CD14-positive monocyte (primary cell): ENCODE data around the gene SLC51A. TPM values are rescaled to one million over a fixed set of nuclear protein-coding genes. Genes with fewer than 3 reads are reported as not detected.
A peak's percentile ranks its signal among the peaks of the same experiment; 100 is the strongest.
"Not testable (repeated sequence)": the region's sequence is repeated elsewhere in the genome, so short reads cannot be mapped to it uniquely, and the experiment has no call there.

ENCODE experiments used
- DNase-seq, 3 donors: peaks; one replicate each; pipeline ENCODE4 v3.0.0-alpha.2; 2011 to 2022
- H2AFZ ChIP-seq: 2 replicates; pipeline ENCODE4 v1.6.0; 2012; ENCODE audit warnings: mild to moderate bottlenecking, low read depth, low read length, inconsistent platforms; ENCODE audit not compliant: insufficient read depth, poor library complexity, severe bottlenecking
- H3K27ac ChIP-seq, 2 donors: 1 replicate in 1 of 2; 2 replicates in 1 of 2; pipeline ENCODE4 v1.5.1; 2012 to 2013; ENCODE audit warnings: low read length in 2 of 2, control low read depth in 1 of 2, inconsistent platforms in 1 of 2, low read depth in 1 of 2, mild to moderate bottlenecking in 1 of 2
- H3K27me3 ChIP-seq, 2 donors: one replicate each; pipeline versions ENCODE4 v1.6.0 to v1.6.1; 2011 to 2013; ENCODE audit warnings: low read length in 2 of 2; ENCODE audit not compliant: control insufficient read depth in 2 of 2, insufficient read depth in 2 of 2
- H3K36me3 ChIP-seq, 2 donors: replicated peaks in 1 of 2; 1 replicate in 1 of 2; 2 replicates in 1 of 2; pipeline versions ENCODE4 v1.5.1 to v1.6.1; 2012 to 2013; ENCODE audit warnings: low read length in 2 of 2, control low read depth in 1 of 2, inconsistent platforms in 1 of 2, mild to moderate bottlenecking in 1 of 2; ENCODE audit not compliant: insufficient read depth in 2 of 2, control insufficient read depth in 1 of 2
- H3K4me1 ChIP-seq, 2 donors: 1 replicate in 1 of 2; 2 replicates in 1 of 2; pipeline versions ENCODE4 v1.5.1 to v1.6.1; 2012 to 2013; ENCODE audit warnings: low read length in 2 of 2, control low read depth in 1 of 2, inconsistent platforms in 1 of 2, mild to moderate bottlenecking in 1 of 2, moderate library complexity in 1 of 2; ENCODE audit not compliant: insufficient read depth in 2 of 2, control insufficient read depth in 1 of 2
- H3K4me2 ChIP-seq: replicated peaks from 2 replicates; pipeline ENCODE3; 2012; ENCODE audit warnings: low read length, moderate library complexity, mild to moderate bottlenecking; ENCODE audit not compliant: poor library complexity, severe bottlenecking; ENCODE audit errors: extremely low read depth
- H3K4me3 ChIP-seq, 3 experiments: fragments of 200-600 bp in 1 of 3; sonication (generic) in 1 of 3; replicated peaks in 1 of 3; 1 replicate in 2 of 3; 2 replicates in 1 of 3; pipeline ENCODE4 v1.5.1; 2011 to 2013; ENCODE audit warnings: low read length in 3 of 3, mild to moderate bottlenecking in 3 of 3, control low read depth in 2 of 3, low read depth in 2 of 3, inconsistent platforms in 1 of 3, moderate library complexity in 1 of 3
- H3K79me2 ChIP-seq: 2 replicates; pipeline ENCODE4 v1.6.0; 2012; ENCODE audit warnings: mild to moderate bottlenecking, control low read depth, inconsistent platforms, low read length, moderate library complexity; ENCODE audit not compliant: insufficient read depth
- H3K9ac ChIP-seq: 2 replicates; pipeline ENCODE4 v1.6.0; 2017; ENCODE audit warnings: low read length, mild to moderate bottlenecking; ENCODE audit not compliant: insufficient read depth, poor library complexity, severe bottlenecking
- H3K9me3 ChIP-seq, 2 donors: replicated peaks in 1 of 2; 1 replicate in 1 of 2; 2 replicates in 1 of 2; pipeline versions ENCODE4 v1.5.1 to v1.6.1; 2012 to 2013; ENCODE audit warnings: low read length in 2 of 2, control low read depth in 1 of 2; ENCODE audit not compliant: control insufficient read depth in 1 of 2, insufficient read depth in 1 of 2
- H4K20me1 ChIP-seq: 2 replicates; pipeline ENCODE4 v1.6.0; 2012; ENCODE audit warnings: mild to moderate bottlenecking, low read length, control low read depth, moderate library complexity; ENCODE audit not compliant: insufficient read depth
- H3K27ac Mint-ChIP-seq, 7 donors: one replicate each; pipeline ENCODE4 v1.8.0; 2020; ENCODE audit warnings: mild to moderate bottlenecking in 7 of 7, mixed read lengths in 7 of 7, moderate library complexity in 6 of 7, inconsistent platforms in 2 of 7
- H3K27me3 Mint-ChIP-seq, 3 donors: one replicate each; pipeline ENCODE4 v1.8.0; 2021 to 2022; ENCODE audit warnings: low read depth in 3 of 3, mild to moderate bottlenecking in 3 of 3, mixed read lengths in 3 of 3, moderate library complexity in 3 of 3, inconsistent platforms in 1 of 3
- H3K36me3 Mint-ChIP-seq, 2 donors: one replicate each; pipeline ENCODE4 v1.8.0; 2020; ENCODE audit warnings: mixed read lengths in 2 of 2, inconsistent platforms in 1 of 2, mild to moderate bottlenecking in 1 of 2
- H3K4me1 Mint-ChIP-seq: one replicate; pipeline ENCODE4 v1.8.0; 2020; ENCODE audit warnings: mild to moderate bottlenecking, mixed read lengths
- H3K4me3 Mint-ChIP-seq, 2 donors: one replicate each; pipeline ENCODE4 v1.8.0; 2020; ENCODE audit warnings: mild to moderate bottlenecking in 2 of 2, mixed read lengths in 2 of 2, moderate library complexity in 1 of 2
- H3K9me3 Mint-ChIP-seq, 7 donors: one replicate each; pipeline ENCODE4 v1.8.0; 2020 to 2022; ENCODE audit warnings: mixed read lengths in 7 of 7, mild to moderate bottlenecking in 6 of 7, moderate library complexity in 6 of 7, inconsistent platforms in 2 of 7
- CTCF ChIP-seq: fragments of 200-600 bp; IDR thresholded peaks from one replicate; pipeline ENCODE4 v1.8.0; 2022; ENCODE audit warnings: antibody characterized with exemption, mild to moderate bottlenecking
- WGBS: methylation state at CpG from one replicate; pipeline ENCODE4 v1.1.5; 2013; ENCODE audit warnings: missing lambda C conversion rate; ENCODE audit not compliant: insufficient coverage; 5-methylcytosine and 5-hydroxymethylcytosine counted together
- intact Hi-C, 2 donors: fragments of 100-400 bp; cut with micrococcal nuclease; formaldehyde crosslinking; loops; one replicate each; pipeline versions ENCODE4 v1.15.0 to v1.15.1; 2023
- polyA plus RNA-seq, 3 donors: library from polyadenylated mRNA; depleted of rRNA in 1 of 3; unstranded in 2 of 3; stranded (reverse) in 1 of 3; fragments of 300-500 nt in 2 of 3; fragments of >200 nt in 1 of 3; fragmentation: Illumina TruSeq in 2 of 3; gene quantifications; 1 replicate in 2 of 3; 2 replicates in 1 of 3; pipeline ENCODE4 v1.2.3, GENCODE V29; 2012 to 2021

SLC51A gene
- polyA plus RNA-seq, 3 donors = 0.27 to 1.1 (median 0.37) TPM

- no peak overlapping the region for H3K27ac ChIP-seq
- no peak overlapping the region for H3K4me2 ChIP-seq
- H3K27me3 ChIP-seq = no peaks in the 10 kb centered on the region
- H4K20me1 ChIP-seq = no peaks in the 10 kb centered on the region
- H3K36me3 ChIP-seq = no peaks in the 10 kb centered on the region
- Mint-ChIP-seq H3K36me3 (no peaks in the 10 kb centered on the region), H3K4me3 (no peak overlapping the region), H3K27ac (peak overlapping the region in 1 of 7 donors; percentile 98), H3K27me3 (peaks cover 0 to 5% (median 3%) of the 10 kb centered on the region in 3 donors), H3K9me3 (no peaks in the 10 kb centered on the region), H3K4me1 (peaks cover 38% of the 10 kb centered on the region)
- no peak overlapping the region for H3K9ac ChIP-seq
- DNase-seq = no peak
- H2AFZ ChIP-seq = no peak overlapping the region
- 78% methylated on average over 5 of the region's 10 CpGs for WGBS
- H3K9me3 ChIP-seq = no peaks in the 10 kb centered on the region
- no peaks in the 10 kb centered on the region for H3K79me2 ChIP-seq
- no peak overlapping the region for H3K4me3 ChIP-seq
- TF ChIP-seq CTCF = no peak
- H3K4me1 ChIP-seq = peaks cover 22 to 28% of the 10 kb centered on the region in 2 donors
- intact Hi-C loops = no loop called here
Observed at GRCh38 chr3:196181127-196181546, 35.2 kb upstream of the SLC51A start.

GRCh38 chr3:196184169-196184432, 32.2 kb upstream of the SLC51A start:
- H3K36me3 Mint-ChIP-seq, H3K9ac ChIP-seq, H3K9me3 ChIP-seq, H3K4me3 ChIP-seq, H3K4me3 Mint-ChIP-seq, H3K79me2 ChIP-seq, DNase-seq, H3K9me3 Mint-ChIP-seq, H3K36me3 ChIP-seq, intact Hi-C loops, H4K20me1 ChIP-seq, H3K27me3 Mint-ChIP-seq, H3K27ac ChIP-seq, H3K27me3 ChIP-seq, H3K4me2 ChIP-seq, H2AFZ ChIP-seq: not testable (repeated sequence)
- WGBS = no CpG with 5 or more reads among the region's 4 CpGs
- peaks cover 49% of the 10 kb centered on the region for H3K4me1 Mint-ChIP-seq
- H3K27ac Mint-ChIP-seq = peak overlapping the region in 1 of 7 donors; percentile 23
- H3K4me1 ChIP-seq = peaks cover 35 to 41% of the 10 kb centered on the region in 2 donors
